ENCODE measurements around the gene GLYATL2. TPM values are rescaled to one million over a fixed set of nuclear protein-coding genes. Genes with fewer than 3 reads are reported as not detected.

Gene GLYATL2
- total RNA-seq, 2 donors from 2014 or later: not detected

DNA sequence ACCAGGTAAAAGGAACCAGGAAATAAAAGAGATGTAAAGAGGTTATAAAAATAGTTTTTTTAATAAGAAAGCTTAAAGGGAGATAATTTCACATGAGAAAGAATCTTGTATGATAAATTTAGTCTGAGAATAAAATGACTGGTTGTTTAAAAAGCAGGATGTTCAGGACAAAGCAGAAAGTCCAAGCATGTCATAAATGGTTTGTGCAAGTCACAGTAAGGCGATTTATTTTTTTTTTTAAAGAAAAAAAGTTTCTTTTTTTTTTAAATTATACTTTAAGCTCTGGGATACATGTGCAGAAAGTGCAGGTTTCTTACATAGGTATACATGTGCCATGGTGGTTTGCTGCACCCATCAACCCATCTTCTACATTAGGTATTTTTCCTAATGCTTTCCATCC is 30.8 kb downstream of the GLYATL2 start:
- H3K9me3 Mint-ChIP-seq: peaks cover 18 to 23% of the 10 kb centered on the region in 2 donors
- no peak overlapping the region for H3K27ac Mint-ChIP-seq
- DNase-seq (ENCODE audit: low spot score in 2 of 2) (no peak), ATAC-seq (no peak)
- peaks cover 9 to 24% of the 10 kb centered on the region in 2 donors for H3K36me3 Mint-ChIP-seq

DNA sequence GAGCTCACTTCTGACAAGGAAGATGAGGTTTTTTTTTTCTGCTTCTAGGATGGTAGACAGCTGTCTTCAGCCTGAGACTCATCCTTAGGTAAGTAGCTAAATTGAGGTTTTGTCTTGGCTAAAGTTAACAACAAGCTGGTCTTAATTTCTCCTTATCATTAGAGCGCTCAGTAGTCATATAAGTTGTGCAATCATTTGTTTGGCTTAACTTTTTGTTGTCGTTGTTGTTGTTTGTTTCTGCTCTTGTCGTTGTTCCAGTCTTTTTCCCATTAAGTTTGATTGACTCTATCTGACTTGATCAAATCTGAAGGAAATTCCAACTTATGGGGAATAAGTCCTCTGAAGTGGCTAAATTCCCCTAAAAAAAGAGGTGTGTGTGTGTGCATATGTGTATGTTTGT is 33.0 kb downstream of the GLYATL2 start:
- H3K9me3 Mint-ChIP-seq: peaks cover 9 to 10% of the 10 kb centered on the region in 2 donors
- H3K36me3 Mint-ChIP-seq: peaks cover 6 to 11% of the 10 kb centered on the region in 2 donors
- no peak for ATAC-seq

DNA sequence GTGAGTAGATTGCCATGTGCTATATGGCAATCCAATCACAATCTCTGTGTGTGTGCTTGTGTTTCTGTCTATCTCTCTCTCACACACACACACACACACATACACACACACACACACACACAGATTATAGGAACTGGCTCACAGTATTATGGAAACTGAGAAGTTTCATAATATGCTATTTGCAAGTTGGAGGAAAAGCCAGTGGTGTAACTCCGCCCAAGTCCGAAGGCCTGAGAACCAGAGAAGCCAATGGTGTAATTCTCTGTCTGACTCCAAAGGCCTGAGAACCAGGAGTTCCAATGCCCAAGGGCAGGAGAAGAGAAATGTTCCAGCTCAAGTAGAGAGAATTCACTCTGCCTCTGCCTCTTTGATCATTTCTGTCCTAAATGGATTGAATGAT is 37.2 kb downstream of the GLYATL2 start:
- peaks cover 0 to 4% of the 10 kb centered on the region in 2 donors for H3K9me3 Mint-ChIP-seq
- no peak overlapping the region for H3K27ac Mint-ChIP-seq
- ATAC-seq (no peak), DNase-seq (ENCODE audit: low spot score in 2 of 2) (no peak)
- H3K36me3 Mint-ChIP-seq: no peaks in the 10 kb centered on the region

More for the DNA sequence above, 33.0 kb downstream of the GLYATL2 start:
- H3K27ac Mint-ChIP-seq: no peak overlapping the region
- DNase-seq (ENCODE audit: low spot score in 2 of 2): no peak

DNA sequence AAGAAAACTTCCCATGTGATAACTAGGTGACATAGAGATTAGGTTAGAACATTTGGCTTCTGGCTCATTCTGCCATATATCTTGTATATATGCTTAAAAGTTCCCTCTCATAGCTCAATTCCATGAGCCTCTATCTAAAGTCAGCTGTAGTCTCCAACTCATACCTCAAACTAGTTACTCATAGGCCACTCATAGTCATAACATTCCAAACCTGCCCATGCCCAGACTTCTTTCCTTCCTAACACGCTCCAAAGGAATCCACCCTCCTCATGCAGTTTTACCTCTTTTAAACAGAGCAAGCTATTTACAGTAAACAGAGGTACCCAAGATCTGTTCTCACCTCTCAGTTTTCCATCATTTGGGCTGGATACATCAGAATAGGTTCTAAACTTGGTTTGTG is 39.4 kb downstream of the GLYATL2 start:
- Mint-ChIP-seq H3K27ac (no peak overlapping the region), H3K9me3 (peaks cover 5 to 7% of the 10 kb centered on the region in 2 donors), H3K36me3 (no peaks in the 10 kb centered on the region)
- no peak for DNase-seq (ENCODE audit: low spot score in 2 of 2)
- ATAC-seq: no peak

DNA sequence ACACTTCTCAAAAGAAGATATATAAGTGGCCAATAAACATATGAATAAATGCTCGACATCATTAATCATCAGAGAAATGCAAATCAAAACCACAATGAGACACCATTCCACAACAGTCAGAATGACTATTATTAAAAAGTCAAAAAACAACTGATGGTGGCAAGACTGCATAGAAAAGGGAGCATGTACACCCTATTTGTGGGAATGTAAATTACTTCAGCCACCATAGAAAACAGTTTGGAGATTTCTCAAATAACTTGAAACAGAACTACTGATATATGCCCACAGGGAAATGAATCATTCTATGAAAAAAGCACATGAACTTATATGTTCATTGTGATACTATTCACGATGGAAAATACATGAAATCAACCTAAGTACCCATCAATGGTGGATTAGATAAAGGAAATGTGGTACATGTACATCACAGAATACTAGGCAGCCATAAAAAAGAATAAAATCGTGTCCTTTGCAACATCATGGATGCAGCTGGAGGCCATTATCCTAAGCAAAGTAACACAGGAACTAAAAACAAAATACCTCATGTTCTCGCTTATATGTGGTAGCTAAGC is 42.4 kb downstream of the GLYATL2 start:
- no peak for DNase-seq (ENCODE audit: low spot score in 2 of 2)
- Mint-ChIP-seq H3K27ac (no peak overlapping the region), H3K9me3 (peaks cover 5 to 7% of the 10 kb centered on the region in 2 donors), H3K36me3 (no peaks in the 10 kb centered on the region)
- peak in 1 of 2 donors; percentile 69 for ATAC-seq

DNA sequence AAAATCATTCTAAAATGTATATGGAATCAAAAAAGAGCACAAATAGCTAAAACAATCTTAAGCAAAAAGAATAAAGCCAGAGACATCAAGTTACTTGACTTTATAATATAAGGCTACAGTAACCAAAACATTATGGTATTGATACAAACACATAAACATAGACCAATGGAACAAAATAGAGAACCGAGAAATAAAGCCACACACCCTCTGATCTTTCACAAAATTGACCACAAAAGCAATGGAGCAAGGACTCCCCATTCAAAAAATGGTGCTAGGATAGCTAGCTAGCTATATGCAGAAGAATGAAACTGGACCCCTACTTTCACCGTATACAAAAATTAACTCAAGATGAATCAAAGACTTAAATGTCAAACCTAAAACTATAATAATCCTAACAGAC is 43.2 kb downstream of the GLYATL2 start:
- ATAC-seq: no peak
- Mint-ChIP-seq H3K27ac (no peak overlapping the region), H3K9me3 (peaks cover 5 to 7% of the 10 kb centered on the region in 2 donors), H3K36me3 (no peaks in the 10 kb centered on the region)
- no peak for DNase-seq (ENCODE audit: low spot score in 2 of 2)

DNA sequence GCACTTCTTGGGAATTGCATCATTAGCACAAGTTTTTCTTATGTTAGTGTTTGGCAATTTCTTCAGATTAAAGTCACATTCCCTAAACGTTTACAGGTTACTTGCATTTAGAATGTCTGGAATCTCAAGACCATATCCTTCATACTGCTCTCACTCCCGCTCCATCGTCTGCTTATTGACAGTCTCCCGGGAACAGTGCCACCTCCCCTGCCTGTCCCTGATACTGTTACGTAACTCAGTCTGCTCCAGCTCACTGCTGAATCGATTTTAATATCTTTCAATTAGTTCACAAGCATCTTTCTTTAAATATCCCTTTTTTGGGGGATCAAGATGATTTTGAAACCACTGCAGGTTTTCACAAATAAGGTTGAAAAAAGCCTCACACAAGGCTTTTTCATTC is 48.2 kb downstream of the GLYATL2 start:
- ATAC-seq: no peak
- no peak for DNase-seq (ENCODE audit: low spot score in 2 of 2)
- H3K9me3 Mint-ChIP-seq: peaks cover under 1 to 2% of the 10 kb centered on the region in 2 donors
- no peak overlapping the region for H3K27ac Mint-ChIP-seq
- H3K36me3 Mint-ChIP-seq: peaks cover 0 to 5% of the 10 kb centered on the region in 2 donors

DNA sequence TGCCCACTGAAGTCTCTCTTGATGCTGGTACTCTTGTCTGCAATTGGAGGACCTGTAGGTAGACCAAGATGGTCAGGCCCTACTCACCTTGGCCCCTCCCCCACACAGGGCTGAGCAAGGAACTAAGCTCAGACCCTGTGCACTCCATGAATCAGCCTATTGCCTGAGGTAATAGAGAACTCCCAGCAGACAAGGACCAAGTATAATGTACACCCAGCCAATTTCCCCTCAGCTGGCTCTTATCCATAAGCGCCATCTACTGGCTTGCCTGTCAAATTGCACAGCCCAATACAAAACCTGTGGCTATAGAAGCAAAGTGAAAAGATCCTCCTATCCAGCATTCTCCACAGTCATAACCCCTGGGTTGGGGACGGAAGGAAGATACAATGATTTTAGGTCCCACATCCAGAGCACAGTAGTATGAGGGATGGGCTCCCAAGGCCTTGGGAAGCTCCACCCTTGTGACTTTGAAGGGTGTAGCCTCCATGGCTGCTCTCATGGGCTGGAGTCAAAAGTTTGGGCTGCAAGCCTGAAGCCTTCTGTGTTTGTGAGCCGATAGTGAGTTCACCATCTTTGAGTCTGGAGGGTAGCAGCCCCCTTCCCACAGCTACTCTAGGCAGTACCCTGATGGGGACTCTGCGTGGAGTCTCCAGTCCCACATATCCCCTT is 56.0 kb downstream of the GLYATL2 start:
- Mint-ChIP-seq H3K36me3 (peaks cover 0 to 5% of the 10 kb centered on the region in 2 donors), H3K9me3 (no peaks in the 10 kb centered on the region), H3K27ac (no peak overlapping the region)
- ATAC-seq: peak; percentile 83 to 84
- peak in 1 of 2 donors; percentile 59 for DNase-seq (ENCODE audit: low spot score in 2 of 2)

DNA sequence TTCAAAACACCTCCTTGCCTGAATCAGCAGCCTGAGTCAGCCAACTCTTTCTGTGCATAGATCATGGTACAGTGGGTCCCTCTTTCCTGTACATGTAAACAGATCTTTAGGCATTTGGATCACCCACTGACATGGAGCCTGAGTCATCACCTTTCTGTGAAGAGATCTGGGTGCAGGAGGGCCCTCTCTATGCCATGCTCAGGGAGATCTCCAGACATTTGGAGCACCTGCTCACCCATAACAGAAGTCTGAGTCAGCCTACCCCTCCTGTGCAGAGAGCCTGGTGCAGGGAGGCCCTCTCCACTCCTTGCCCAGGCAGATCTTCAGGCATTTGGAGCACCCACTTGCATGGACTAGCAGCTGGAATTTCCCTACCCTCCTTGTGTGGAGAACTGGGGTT is 56.6 kb downstream of the GLYATL2 start:
- peak; percentile 52 to 83 for ATAC-seq
- DNase-seq (ENCODE audit: low spot score in 2 of 2): no peak
- Mint-ChIP-seq H3K27ac (no peak overlapping the region), H3K9me3 (no peaks in the 10 kb centered on the region), H3K36me3 (peaks cover 0 to 2% of the 10 kb centered on the region in 2 donors)

DNA sequence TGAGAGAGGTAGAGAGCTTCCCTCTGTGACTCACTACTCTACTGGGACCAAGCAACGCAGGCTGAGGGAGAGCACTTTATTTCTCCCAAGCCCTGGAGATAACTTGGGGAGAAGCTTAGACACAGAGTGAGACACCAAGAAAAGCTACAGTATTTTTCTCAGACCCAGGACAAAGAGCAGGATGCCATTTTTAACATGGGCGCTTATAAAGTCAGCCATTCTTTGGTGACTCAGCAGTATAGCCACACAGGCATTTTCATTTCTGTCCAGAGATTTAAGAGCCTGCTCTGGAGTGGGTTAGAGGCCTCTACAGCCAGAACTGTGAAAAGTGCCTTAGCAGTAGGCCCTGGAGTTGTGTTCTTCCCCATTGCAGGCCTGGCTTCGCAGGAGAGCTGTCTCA is 57.8 kb downstream of the GLYATL2 start:
- H3K9me3 Mint-ChIP-seq: no peaks in the 10 kb centered on the region
- DNase-seq (ENCODE audit: low spot score in 2 of 2) (no peak), ATAC-seq (no peak)
- H3K27ac Mint-ChIP-seq: no peak overlapping the region
- no peaks in the 10 kb centered on the region for H3K36me3 Mint-ChIP-seq

DNA sequence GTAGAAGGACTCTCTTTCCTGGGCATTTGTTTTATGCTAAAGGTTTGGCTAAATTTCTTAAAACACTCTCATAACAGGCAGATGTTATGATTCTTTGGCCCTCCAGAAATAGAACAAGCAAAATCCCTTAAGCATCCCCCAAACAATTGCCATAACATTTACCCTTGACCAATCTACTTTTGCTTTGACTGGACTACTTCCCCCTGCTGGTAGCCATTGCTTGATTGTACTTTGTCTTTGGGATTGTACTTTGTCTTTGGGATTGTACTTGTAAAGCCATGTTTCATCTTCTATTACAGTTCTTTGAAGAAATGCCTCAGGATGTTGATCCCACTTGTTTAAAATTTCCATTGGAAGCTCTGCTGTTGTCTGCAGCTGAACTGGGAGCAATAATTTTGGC is 59.5 kb downstream of the GLYATL2 start:
- Mint-ChIP-seq H3K27ac (no peak overlapping the region), H3K36me3 (peaks cover 7 to 10% of the 10 kb centered on the region in 2 donors), H3K9me3 (peaks cover 7% of the 10 kb centered on the region in 2 donors)
- DNase-seq (ENCODE audit: low spot score in 2 of 2): no peak
- no peak for ATAC-seq

Other genes starting within 250 kb of the GLYATL2 start
- 1 to 10 TPM; 4.2 to 5.9 TPM for gene CNTF, start 222.0 kb downstream of the GLYATL2 start, total RNA-seq
- not detected for gene GLYAT, start 112.8 kb downstream of the GLYATL2 start, total RNA-seq
- gene GLYATL1, start 94.8 kb upstream of the GLYATL2 start, total RNA-seq: not detected
- gene GLYATL1B, start 241.6 kb upstream of the GLYATL2 start, total RNA-seq: not detected